A673 (cell line): ENCODE results near the gene SMIM41. TPM values are rescaled to one million over a fixed set of nuclear protein-coding genes. Genes with fewer than 3 reads are reported as not detected.

Experiments used
- BruUV-seq: library from RNA; stranded (reverse); fragments of 400-500 nt; replicated peaks from 2 replicates; lab custom pipeline; 2021; lab: Mats Ljungman, UMichigan
- CTCF ChIA-PET: fragments of 300-600 bp; sonication (Branson Sonifier 250); formaldehyde crosslinking; loops from one replicate; lab custom pipeline; 2022; ENCODE audit warnings: antibody characterized with exemption; lab: Charles Lee
- POLR2A ChIA-PET: fragments of 300-600 bp; sonication (Branson Sonifier 250); formaldehyde crosslinking; loops from one replicate; lab custom pipeline; 2022; ENCODE audit warnings: antibody characterized with exemption; ENCODE audit not compliant: low non-redundant PET; lab: Charles Lee
- DNase-seq: peaks from one replicate; pipeline ENCODE4 v3.0.0-alpha.2; 2015; ENCODE audit warnings: low spot score
- H3K27ac ChIP-seq: fragments of 200-600 bp; sonication (generic); 2 replicates; pipeline ENCODE4 v1.5.1; 2016; ENCODE audit warnings: mixed run types, low read depth, mild to moderate bottlenecking, mixed read lengths, antibody characterized with exemption, low read length; ENCODE audit not compliant: poor library complexity, severe bottlenecking
- H3K27me3 ChIP-seq: fragments of 200-600 bp; sonication (generic); replicated peaks from 2 replicates; pipeline ENCODE4 v1.6.1; 2017; ENCODE audit warnings: mixed run types, low read depth, mild to moderate bottlenecking, mixed read lengths, antibody characterized with exemption, low read length; ENCODE audit not compliant: insufficient read depth, poor library complexity
- H3K36me3 ChIP-seq: fragments of 200-600 bp; sonication (generic); 2 replicates; pipeline ENCODE4 v1.6.1; 2016; ENCODE audit warnings: mixed run types, mild to moderate bottlenecking, mixed read lengths, antibody characterized with exemption, low read length; ENCODE audit not compliant: insufficient read depth, poor library complexity, severe bottlenecking
- H3K4me1 ChIP-seq: fragments of 200-600 bp; sonication (generic); 2 replicates; pipeline ENCODE4 v1.6.1; 2017; ENCODE audit warnings: mixed run types, mild to moderate bottlenecking, mixed read lengths, antibody characterized with exemption, low read length; ENCODE audit not compliant: insufficient read depth, poor library complexity, severe bottlenecking
- H3K4me3 ChIP-seq: fragments of 200-600 bp; sonication (generic); 2 replicates; pipeline ENCODE4 v1.5.1; 2016; ENCODE audit warnings: low read depth, mixed run types, mild to moderate bottlenecking, mixed read lengths, low read length; ENCODE audit not compliant: poor library complexity, severe bottlenecking
- H3K9me3 ChIP-seq: fragments of 200-600 bp; sonication (generic); 2 replicates; pipeline ENCODE4 v1.6.1; 2016; ENCODE audit warnings: mixed run types, low read depth, mild to moderate bottlenecking, mixed read lengths, antibody characterized with exemption, low read length; ENCODE audit not compliant: poor library complexity, severe bottlenecking
- CTCF ChIP-seq: fragments of 300-800, 200-600 bp; sonication (generic); conservative IDR thresholded peaks from 2 replicates; pipeline ENCODE4 v1.5.1; 2017; ENCODE audit warnings: low read depth, mild to moderate bottlenecking, antibody characterized with exemption, low read length, moderate library complexity, mixed read lengths
- EZH2 ChIP-seq: fragments of 200-600 bp; sonication (generic); IDR thresholded peaks from 2 replicates; pipeline ENCODE4 v1.6.1; 2017; ENCODE audit warnings: borderline replicate concordance, low read depth, mild to moderate bottlenecking, mixed read lengths, antibody characterized with exemption, low read length; ENCODE audit not compliant: poor library complexity, severe bottlenecking
- intact Hi-C: fragments of 100-400 bp; cut with micrococcal nuclease; formaldehyde crosslinking; loops from one replicate; pipeline ENCODE4 v1.10.0; 2022; ENCODE audit not compliant: unreplicated experiment
- total RNA-seq: library from RNA; stranded (reverse); gene quantifications from 2 replicates; pipeline ENCODE4 v1.2.3, GENCODE V29; 2021

The SMIM41 gene
- total RNA-seq, 1 experiment from 2014 or later, result 0.24 TPM

GRCh38 chr12:52089491-52089890, 10.0 kb downstream of the SMIM41 start:
- no TSS peak for BruUV-seq
- ChIA-PET CTCF (no interaction called here), POLR2A (no interaction called here)
- TF ChIP-seq CTCF, result no peak
- no peak for TF ChIP-seq EZH2
- DNase-seq, result no peak
- H3K27me3 ChIP-seq, result peaks cover 19% of the 10 kb centered on the region
- H3K4me3 ChIP-seq, result no peak overlapping the region
- no peaks in the 10 kb centered on the region for H3K4me1 ChIP-seq
- no peak overlapping the region for H3K27ac ChIP-seq
- H3K36me3 ChIP-seq, result no peaks in the 10 kb centered on the region
- H3K9me3 ChIP-seq, result no peaks in the 10 kb centered on the region
- intact Hi-C loops, result no loop called here

- Histone ChIP-seq H3K4me1 (no peaks in the 10 kb centered on the region), H3K27ac (no peak overlapping the region), H3K27me3 (peaks cover 19% of the 10 kb centered on the region), H3K9me3 (no peaks in the 10 kb centered on the region), H3K36me3 (no peaks in the 10 kb centered on the region), H3K4me3 (no peak overlapping the region)
- POLR2A ChIA-PET, result no interaction called here
- TF ChIP-seq EZH2, result no peak
- TF ChIP-seq CTCF, result no peak
- CTCF ChIA-PET, result no interaction called here
- no peak for DNase-seq
- intact Hi-C loops, result no loop called here
- BruUV-seq, result no TSS peak
Measured at GRCh38 chr12:52090291-52090690, 10.8 kb downstream of the SMIM41 start.

- POLR2A ChIA-PET, result no interaction called here
- no peaks in the 10 kb centered on the region for H3K9me3 ChIP-seq
- H3K4me3 ChIP-seq, result no peak overlapping the region
- BruUV-seq, result no TSS peak
- no peak for TF ChIP-seq EZH2
- no peak for TF ChIP-seq CTCF
- intact Hi-C loops, result no loop called here
- no peak overlapping the region for H3K27ac ChIP-seq
- no peaks in the 10 kb centered on the region for H3K4me1 ChIP-seq
- peaks cover 19% of the 10 kb centered on the region for H3K27me3 ChIP-seq
- no peaks in the 10 kb centered on the region for H3K36me3 ChIP-seq
- CTCF ChIA-PET, result no interaction called here
- no peak for DNase-seq
Measured at GRCh38 chr12:52091061-52091460, 11.6 kb downstream of the SMIM41 start.
